GM23338 (cell line): Measurements from ENCODE around the gene PDCD10. TPM values are rescaled to one million over a fixed set of nuclear protein-coding genes. Genes with fewer than 3 reads are reported as not detected.

Experiments used
- ATAC-seq: fragments of 200-7000 bp; cut with Tn5 transposase; 3 replicates; pipeline ENCODE4 v1.9.1; 2020
- DNase-seq: peaks from one replicate; pipeline ENCODE4 v3.0.0-alpha.2; 2015; ENCODE audit warnings: low spot score
- H2AFZ ChIP-seq: fragments of 200-600 bp; sonication (generic); 2 replicates; pipeline ENCODE4 v1.8.0; 2016; ENCODE audit warnings: antibody characterized with exemption, mild to moderate bottlenecking, moderate library complexity
- H3F3A ChIP-seq: fragments of 200-600 bp; sonication (generic); replicated peaks from 2 replicates; pipeline ENCODE4 v1.8.0; 2017; ENCODE audit warnings: antibody characterized with exemption, mixed run types, low read depth
- H3K27ac ChIP-seq: fragments of 200-600 bp; sonication (generic); 2 replicates; pipeline ENCODE4 v1.6.1; 2016; ENCODE audit warnings: low read depth
- H3K27me3 ChIP-seq: fragments of 200-600 bp; sonication (generic); 2 replicates; pipeline ENCODE4 v1.8.0; 2016; ENCODE audit warnings: mild to moderate bottlenecking, mixed run types, moderate library complexity; ENCODE audit not compliant: insufficient read depth
- H3K36me3 ChIP-seq: fragments of 200-600 bp; sonication (generic); 2 replicates; pipeline ENCODE4 v1.8.0; 2016; ENCODE audit warnings: mild to moderate bottlenecking; ENCODE audit not compliant: insufficient read depth
- H3K4me1 ChIP-seq: fragments of 200-600 bp; sonication (generic); 2 replicates; pipeline ENCODE4 v1.8.0; 2016; ENCODE audit warnings: mild to moderate bottlenecking, moderate library complexity; ENCODE audit not compliant: insufficient read depth
- H3K4me2 ChIP-seq: fragments of 200-600 bp; sonication (generic); 2 replicates; pipeline ENCODE4 v1.7.1; 2017; ENCODE audit warnings: mixed run types
- H3K4me3 ChIP-seq: fragments of 200-600 bp; sonication (generic); 2 replicates; pipeline ENCODE4 v1.6.1; 2016; ENCODE audit warnings: mixed run types
- H3K79me2 ChIP-seq: fragments of 200-600 bp; sonication (generic); replicated peaks from 2 replicates; pipeline ENCODE4 v1.8.0; 2017; ENCODE audit warnings: mild to moderate bottlenecking; ENCODE audit not compliant: insufficient read depth
- H3K9me2 ChIP-seq: fragments of 200-600 bp; sonication (generic); 2 replicates; pipeline ENCODE4 v1.8.0; 2017; ENCODE audit not compliant: insufficient read depth
- H4K20me1 ChIP-seq: fragments of 200-600 bp; sonication (generic); replicated peaks from 2 replicates; pipeline ENCODE4 v1.8.0; 2017; ENCODE audit warnings: mild to moderate bottlenecking; ENCODE audit not compliant: insufficient read depth
- H3K27ac Mint-ChIP-seq: 2 replicates; pipeline ENCODE4 v1.8.0; 2020; ENCODE audit warnings: inconsistent platforms, mild to moderate bottlenecking, moderate library complexity, mixed read lengths
- H3K27me3 Mint-ChIP-seq: 3 replicates; pipeline ENCODE4 v1.8.0; 2022; ENCODE audit warnings: low read depth, mild to moderate bottlenecking, moderate library complexity, mixed read lengths, inconsistent platforms; ENCODE audit not compliant: insufficient read depth, poor library complexity
- H3K36me3 Mint-ChIP-seq: 3 replicates; pipeline ENCODE4 v1.8.0; 2021; ENCODE audit warnings: low read depth, mild to moderate bottlenecking, inconsistent platforms, moderate library complexity, mixed read lengths
- H3K4me1 Mint-ChIP-seq: 3 replicates; pipeline ENCODE4 v1.8.0; 2020; ENCODE audit warnings: mild to moderate bottlenecking, inconsistent platforms, mixed read lengths
- H3K4me3 Mint-ChIP-seq: 3 replicates; pipeline ENCODE4 v1.8.0; 2021; ENCODE audit warnings: moderate library complexity, mild to moderate bottlenecking, inconsistent platforms, mixed read lengths
- H3K9me3 Mint-ChIP-seq: 3 replicates; pipeline ENCODE4 v1.8.0; 2020; ENCODE audit warnings: moderate library complexity, mild to moderate bottlenecking, inconsistent platforms, mixed read lengths
- CREB1 ChIP-seq: fragments of 250-450 bp; sonication (Bioruptor Pico); IDR thresholded peaks from 2 replicates; pipeline ENCODE4 v1.5.0; 2020; ENCODE audit warnings: low read depth, mild to moderate bottlenecking, moderate library complexity
- EZH2 ChIP-seq: fragments of 200-600 bp; sonication (generic); IDR thresholded peaks from one replicate; pipeline ENCODE4 v1.8.0; 2017; ENCODE audit warnings: antibody characterized with exemption, mild to moderate bottlenecking, low read depth; ENCODE audit not compliant: unreplicated experiment
- EZH2phosphoT487 ChIP-seq: fragments of 200-600 bp; sonication (generic); IDR thresholded peaks from one replicate; pipeline ENCODE4 v1.8.1; 2018; ENCODE audit warnings: antibody characterized with exemption; ENCODE audit not compliant: unreplicated experiment
- JUNB ChIP-seq: IDR thresholded peaks from one replicate; pipeline ENCODE4 v1.6.1; 2016; ENCODE audit warnings: antibody characterized with exemption; ENCODE audit not compliant: unreplicated experiment
- NANOG ChIP-seq: IDR thresholded peaks from 2 replicates; pipeline ENCODE4 v1.6.1; 2016; ENCODE audit warnings: antibody characterized with exemption, borderline replicate concordance
- POLR2AphosphoS5 ChIP-seq: IDR thresholded peaks from 2 replicates; pipeline ENCODE4 v1.6.1; 2016; ENCODE audit warnings: antibody characterized with exemption, low read depth
- STAT1 ChIP-seq: IDR thresholded peaks from one replicate; pipeline ENCODE4 v1.6.1; 2016; ENCODE audit warnings: antibody characterized with exemption; ENCODE audit not compliant: unreplicated experiment
- ZNF114 ChIP-seq: fragments of 250-450 bp; sonication (Bioruptor Pico); IDR thresholded peaks from 2 replicates; pipeline ENCODE4 v1.5.0; 2020; ENCODE audit warnings: mild to moderate bottlenecking, moderate library complexity
- ZNF331 ChIP-seq: fragments of 250-450 bp; sonication (Bioruptor Pico); IDR thresholded peaks from 2 replicates; pipeline ENCODE4 v1.5.0; 2020; ENCODE audit warnings: low read depth, mild to moderate bottlenecking, moderate library complexity
- polyA plus RNA-seq: library from polyadenylated mRNA; unstranded; fragments of >200 nt; fragmentation: Nextera tagmentation; extraction: Ambion mirVana; gene quantifications from 2 replicates; pipeline ENCODE4 v1.2.1, GENCODE V29; 2016
- total RNA-seq: library from RNA; depleted of rRNA; stranded (reverse); fragments of >200 nt; shearing (Covaris generic); gene quantifications from 2 replicates; pipeline ENCODE4 v1.2.3, GENCODE V29; 2014
- TF ChIP-seq, protein P1 (sequence below): IDR thresholded peaks from 2 replicates; pipeline ENCODE4 v1.6.1; 2016; ENCODE audit warnings: antibody characterized with exemption
- TF ChIP-seq, protein P2 (sequence below), 2 experiments: fragments of 200-600 bp in 1 of 2; sonication (generic) in 1 of 2; conservative IDR thresholded peaks; 2 replicates each; pipeline versions ENCODE4 v1.5.1 to v1.6.1; 2016 to 2017; ENCODE audit warnings: antibody characterized with exemption in 2 of 2, low read depth in 2 of 2, mild to moderate bottlenecking in 2 of 2, moderate library complexity in 1 of 2
- TF ChIP-seq, protein P3 (sequence below): fragments of 250-450 bp; sonication (Bioruptor Pico); IDR thresholded peaks from 2 replicates; pipeline ENCODE4 v1.5.0; 2020; ENCODE audit warnings: mild to moderate bottlenecking, moderate library complexity
- TF ChIP-seq, protein P4 (sequence below): IDR thresholded peaks from one replicate; pipeline ENCODE4 v1.6.1; 2018; ENCODE audit warnings: antibody characterized with exemption; ENCODE audit not compliant: unreplicated experiment

The PDCD10 gene
- total and polyA plus RNA-seq, 2 experiments from 2014 or later, result 95.2 to 125 TPM

DNA sequence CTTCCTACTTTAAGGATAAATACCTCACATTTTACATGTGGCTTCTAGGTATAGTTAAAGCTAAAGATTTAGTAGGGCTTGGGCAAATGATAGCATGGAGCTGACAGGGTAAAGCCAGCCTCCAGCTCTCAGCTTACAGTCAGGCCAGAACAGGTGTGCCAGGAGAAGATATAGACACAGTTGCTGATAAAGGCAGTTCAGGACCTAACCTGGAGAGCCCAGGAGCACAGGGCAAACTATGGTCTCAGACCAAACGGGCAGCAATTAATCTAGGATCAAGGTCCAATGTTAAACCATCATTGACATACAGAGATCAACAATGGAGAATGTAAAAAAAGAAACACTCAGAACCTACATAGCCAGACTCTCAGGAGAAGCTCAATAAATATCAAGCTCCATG, 84.9 kb downstream of the PDCD10 start:
- Histone ChIP-seq H3K9me2 (no peaks in the 10 kb centered on the region; the same call in none of the 2 replicates), H3K36me3 (0 out of 2 replicates have a peak, but pooled peaks cover 2% of the 10 kb centered on the region), H3F3A (peaks cover 9% of the 10 kb centered on the region), H3K4me1 (peaks cover 26% of the 10 kb centered on the region), H3K4me2 (no peak overlapping the region), H3K79me2 (no peaks in the 10 kb centered on the region), H3K4me3 (no peak overlapping the region), H4K20me1 (no peaks in the 10 kb centered on the region), H3K27ac (no peak overlapping the region), H2AFZ (no peak overlapping the region), H3K27me3 (no peaks in the 10 kb centered on the region)
- Mint-ChIP-seq H3K27me3 (peaks cover 2% of the 10 kb centered on the region), H3K27ac (no peak overlapping the region), H3K36me3 (peaks cover 3% of the 10 kb centered on the region; the same call in 2 of the 3 replicates), H3K4me3 (no peak overlapping the region), H3K4me1 (peaks cover 27% of the 10 kb centered on the region), H3K9me3 (peaks cover 3% of the 10 kb centered on the region; the same call in 2 of the 3 replicates)
- DNase-seq (no peak), ATAC-seq (no peak)
- no peak for TF ChIP-seq ZNF331 (CRISPR knock-in tag)
- no peak for TF ChIP-seq ZNF114 (CRISPR knock-in tag)
- TF ChIP-seq, protein P1, sequence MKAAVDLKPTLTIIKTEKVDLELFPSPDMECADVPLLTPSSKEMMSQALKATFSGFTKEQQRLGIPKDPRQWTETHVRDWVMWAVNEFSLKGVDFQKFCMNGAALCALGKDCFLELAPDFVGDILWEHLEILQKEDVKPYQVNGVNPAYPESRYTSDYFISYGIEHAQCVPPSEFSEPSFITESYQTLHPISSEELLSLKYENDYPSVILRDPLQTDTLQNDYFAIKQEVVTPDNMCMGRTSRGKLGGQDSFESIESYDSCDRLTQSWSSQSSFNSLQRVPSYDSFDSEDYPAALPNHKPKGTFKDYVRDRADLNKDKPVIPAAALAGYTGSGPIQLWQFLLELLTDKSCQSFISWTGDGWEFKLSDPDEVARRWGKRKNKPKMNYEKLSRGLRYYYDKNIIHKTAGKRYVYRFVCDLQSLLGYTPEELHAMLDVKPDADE, result no peak
- no peak for TF ChIP-seq EZH2
- no peak for TF ChIP-seq CREB1 (CRISPR knock-in tag)
- TF ChIP-seq, protein P2, sequence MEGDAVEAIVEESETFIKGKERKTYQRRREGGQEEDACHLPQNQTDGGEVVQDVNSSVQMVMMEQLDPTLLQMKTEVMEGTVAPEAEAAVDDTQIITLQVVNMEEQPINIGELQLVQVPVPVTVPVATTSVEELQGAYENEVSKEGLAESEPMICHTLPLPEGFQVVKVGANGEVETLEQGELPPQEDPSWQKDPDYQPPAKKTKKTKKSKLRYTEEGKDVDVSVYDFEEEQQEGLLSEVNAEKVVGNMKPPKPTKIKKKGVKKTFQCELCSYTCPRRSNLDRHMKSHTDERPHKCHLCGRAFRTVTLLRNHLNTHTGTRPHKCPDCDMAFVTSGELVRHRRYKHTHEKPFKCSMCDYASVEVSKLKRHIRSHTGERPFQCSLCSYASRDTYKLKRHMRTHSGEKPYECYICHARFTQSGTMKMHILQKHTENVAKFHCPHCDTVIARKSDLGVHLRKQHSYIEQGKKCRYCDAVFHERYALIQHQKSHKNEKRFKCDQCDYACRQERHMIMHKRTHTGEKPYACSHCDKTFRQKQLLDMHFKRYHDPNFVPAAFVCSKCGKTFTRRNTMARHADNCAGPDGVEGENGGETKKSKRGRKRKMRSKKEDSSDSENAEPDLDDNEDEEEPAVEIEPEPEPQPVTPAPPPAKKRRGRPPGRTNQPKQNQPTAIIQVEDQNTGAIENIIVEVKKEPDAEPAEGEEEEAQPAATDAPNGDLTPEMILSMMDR (conservative IDR thresholded peaks at IDR 0.05; ENCODE audit: low read depth in 2 of 2), result no peak
- TF ChIP-seq POLR2AphosphoS5, result no peak
- TF ChIP-seq STAT1, result no peak
- no peak for TF ChIP-seq NANOG
- no peak for TF ChIP-seq EZH2phosphoT487
- TF ChIP-seq JUNB, result no peak
- TF ChIP-seq, protein P3, sequence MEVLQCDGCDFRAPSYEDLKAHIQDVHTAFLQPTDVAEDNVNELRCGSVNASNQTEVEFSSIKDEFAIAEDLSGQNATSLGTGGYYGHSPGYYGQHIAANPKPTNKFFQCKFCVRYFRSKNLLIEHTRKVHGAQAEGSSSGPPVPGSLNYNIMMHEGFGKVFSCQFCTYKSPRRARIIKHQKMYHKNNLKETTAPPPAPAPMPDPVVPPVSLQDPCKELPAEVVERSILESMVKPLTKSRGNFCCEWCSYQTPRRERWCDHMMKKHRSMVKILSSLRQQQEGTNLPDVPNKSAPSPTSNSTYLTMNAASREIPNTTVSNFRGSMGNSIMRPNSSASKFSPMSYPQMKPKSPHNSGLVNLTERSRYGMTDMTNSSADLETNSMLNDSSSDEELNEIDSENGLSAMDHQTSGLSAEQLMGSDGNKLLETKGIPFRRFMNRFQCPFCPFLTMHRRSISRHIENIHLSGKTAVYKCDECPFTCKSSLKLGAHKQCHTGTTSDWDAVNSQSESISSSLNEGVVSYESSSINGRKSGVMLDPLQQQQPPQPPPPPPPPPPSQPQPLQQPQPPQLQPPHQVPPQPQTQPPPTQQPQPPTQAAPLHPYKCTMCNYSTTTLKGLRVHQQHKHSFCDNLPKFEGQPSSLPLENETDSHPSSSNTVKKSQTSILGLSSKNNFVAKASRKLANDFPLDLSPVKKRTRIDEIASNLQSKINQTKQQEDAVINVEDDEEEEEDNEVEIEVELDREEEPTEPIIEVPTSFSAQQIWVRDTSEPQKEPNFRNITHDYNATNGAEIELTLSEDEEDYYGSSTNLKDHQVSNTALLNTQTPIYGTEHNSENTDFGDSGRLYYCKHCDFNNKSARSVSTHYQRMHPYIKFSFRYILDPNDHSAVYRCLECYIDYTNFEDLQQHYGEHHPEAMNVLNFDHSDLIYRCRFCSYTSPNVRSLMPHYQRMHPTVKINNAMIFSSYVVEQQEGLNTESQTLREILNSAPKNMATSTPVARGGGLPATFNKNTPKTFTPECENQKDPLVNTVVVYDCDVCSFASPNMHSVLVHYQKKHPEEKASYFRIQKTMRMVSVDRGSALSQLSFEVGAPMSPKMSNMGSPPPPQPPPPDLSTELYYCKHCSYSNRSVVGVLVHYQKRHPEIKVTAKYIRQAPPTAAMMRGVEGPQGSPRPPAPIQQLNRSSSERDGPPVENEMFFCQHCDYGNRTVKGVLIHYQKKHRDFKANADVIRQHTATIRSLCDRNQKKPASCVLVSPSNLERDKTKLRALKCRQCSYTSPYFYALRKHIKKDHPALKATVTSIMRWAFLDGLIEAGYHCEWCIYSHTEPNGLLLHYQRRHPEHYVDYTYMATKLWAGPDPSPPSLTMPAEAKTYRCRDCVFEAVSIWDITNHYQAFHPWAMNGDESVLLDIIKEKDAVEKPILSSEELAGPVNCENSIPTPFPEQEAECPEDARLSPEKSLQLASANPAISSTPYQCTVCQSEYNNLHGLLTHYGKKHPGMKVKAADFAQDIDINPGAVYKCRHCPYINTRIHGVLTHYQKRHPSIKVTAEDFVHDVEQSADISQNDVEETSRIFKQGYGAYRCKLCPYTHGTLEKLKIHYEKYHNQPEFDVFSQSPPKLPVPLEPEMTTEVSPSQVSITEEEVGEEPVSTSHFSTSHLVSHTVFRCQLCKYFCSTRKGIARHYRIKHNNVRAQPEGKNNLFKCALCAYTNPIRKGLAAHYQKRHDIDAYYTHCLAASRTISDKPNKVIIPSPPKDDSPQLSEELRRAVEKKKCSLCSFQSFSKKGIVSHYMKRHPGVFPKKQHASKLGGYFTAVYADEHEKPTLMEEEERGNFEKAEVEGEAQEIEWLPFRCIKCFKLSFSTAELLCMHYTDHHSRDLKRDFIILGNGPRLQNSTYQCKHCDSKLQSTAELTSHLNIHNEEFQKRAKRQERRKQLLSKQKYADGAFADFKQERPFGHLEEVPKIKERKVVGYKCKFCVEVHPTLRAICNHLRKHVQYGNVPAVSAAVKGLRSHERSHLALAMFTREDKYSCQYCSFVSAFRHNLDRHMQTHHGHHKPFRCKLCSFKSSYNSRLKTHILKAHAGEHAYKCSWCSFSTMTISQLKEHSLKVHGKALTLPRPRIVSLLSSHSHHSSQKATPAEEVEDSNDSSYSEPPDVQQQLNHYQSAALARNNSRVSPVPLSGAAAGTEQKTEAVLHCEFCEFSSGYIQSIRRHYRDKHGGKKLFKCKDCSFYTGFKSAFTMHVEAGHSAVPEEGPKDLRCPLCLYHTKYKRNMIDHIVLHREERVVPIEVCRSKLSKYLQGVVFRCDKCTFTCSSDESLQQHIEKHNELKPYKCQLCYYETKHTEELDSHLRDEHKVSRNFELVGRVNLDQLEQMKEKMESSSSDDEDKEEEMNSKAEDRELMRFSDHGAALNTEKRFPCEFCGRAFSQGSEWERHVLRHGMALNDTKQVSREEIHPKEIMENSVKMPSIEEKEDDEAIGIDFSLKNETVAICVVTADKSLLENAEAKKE (CRISPR knock-in tag), result no peak
- TF ChIP-seq, protein P4, sequence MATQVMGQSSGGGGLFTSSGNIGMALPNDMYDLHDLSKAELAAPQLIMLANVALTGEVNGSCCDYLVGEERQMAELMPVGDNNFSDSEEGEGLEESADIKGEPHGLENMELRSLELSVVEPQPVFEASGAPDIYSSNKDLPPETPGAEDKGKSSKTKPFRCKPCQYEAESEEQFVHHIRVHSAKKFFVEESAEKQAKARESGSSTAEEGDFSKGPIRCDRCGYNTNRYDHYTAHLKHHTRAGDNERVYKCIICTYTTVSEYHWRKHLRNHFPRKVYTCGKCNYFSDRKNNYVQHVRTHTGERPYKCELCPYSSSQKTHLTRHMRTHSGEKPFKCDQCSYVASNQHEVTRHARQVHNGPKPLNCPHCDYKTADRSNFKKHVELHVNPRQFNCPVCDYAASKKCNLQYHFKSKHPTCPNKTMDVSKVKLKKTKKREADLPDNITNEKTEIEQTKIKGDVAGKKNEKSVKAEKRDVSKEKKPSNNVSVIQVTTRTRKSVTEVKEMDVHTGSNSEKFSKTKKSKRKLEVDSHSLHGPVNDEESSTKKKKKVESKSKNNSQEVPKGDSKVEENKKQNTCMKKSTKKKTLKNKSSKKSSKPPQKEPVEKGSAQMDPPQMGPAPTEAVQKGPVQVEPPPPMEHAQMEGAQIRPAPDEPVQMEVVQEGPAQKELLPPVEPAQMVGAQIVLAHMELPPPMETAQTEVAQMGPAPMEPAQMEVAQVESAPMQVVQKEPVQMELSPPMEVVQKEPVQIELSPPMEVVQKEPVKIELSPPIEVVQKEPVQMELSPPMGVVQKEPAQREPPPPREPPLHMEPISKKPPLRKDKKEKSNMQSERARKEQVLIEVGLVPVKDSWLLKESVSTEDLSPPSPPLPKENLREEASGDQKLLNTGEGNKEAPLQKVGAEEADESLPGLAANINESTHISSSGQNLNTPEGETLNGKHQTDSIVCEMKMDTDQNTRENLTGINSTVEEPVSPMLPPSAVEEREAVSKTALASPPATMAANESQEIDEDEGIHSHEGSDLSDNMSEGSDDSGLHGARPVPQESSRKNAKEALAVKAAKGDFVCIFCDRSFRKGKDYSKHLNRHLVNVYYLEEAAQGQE, result no peak
